ENCODE measurements around the gene DTWD1. TPM values are rescaled to one million over a fixed set of nuclear protein-coding genes. Genes with fewer than 3 reads are reported as not detected.

DTWD1 gene
- total and polyA plus RNA-seq, 2 of the 13 experiments (the other 11 are each of a cell fraction or from before 2014, with no cell fraction given) = 12.7 to 18.3 TPM

- peak; percentile 92 for TF ChIP-seq PHF20 (CRISPR knock-in tag; IDR thresholded peaks at IDR 0.05)
- peak; percentile 82; the same call in 1 of the 2 replicates for TF ChIP-seq ZNF761 (CRISPR knock-in tag; conservative IDR thresholded peaks at IDR 0.05)
- TF ChIP-seq ZNF652 (CRISPR knock-in tag; IDR thresholded peaks at IDR 0.05; ENCODE audit: borderline replicate concordance, low read depth) = peak; percentile 24; the same call in 1 of the 2 replicates
- TF ChIP-seq ZC3H4 (CRISPR knock-in tag; IDR thresholded peaks at IDR 0.05; ENCODE audit: borderline replicate concordance) = no peak; the same call in 1 of the 2 replicates
- TF ChIP-seq SOX13 (IDR thresholded peaks at IDR 0.05) = no peak
- TF ChIP-seq SOX13 (CRISPR knock-in tag; conservative IDR thresholded peaks at IDR 0.05 in 1 of 2, IDR thresholded peaks at IDR 0.05 in 1 of 2) = peak in 1 of 2 experiments; percentile 78; a peak in 2 of 4 replicates
- TF ChIP-seq ZBTB20 (CRISPR knock-in tag; IDR thresholded peaks at IDR 0.05; ENCODE audit: borderline replicate concordance, low read depth) = peak; percentile 97
- peak; percentile 81 for TF ChIP-seq RBAK (CRISPR knock-in tag; IDR thresholded peaks at IDR 0.05)
- TF ChIP-seq ATF7-NPFF (CRISPR knock-in tag; IDR thresholded peaks at IDR 0.05; ENCODE audit: low read depth) = peak; percentile 95
- no peak for TF ChIP-seq ZNF549 (CRISPR knock-in tag; IDR thresholded peaks at IDR 0.05)
- TF ChIP-seq MXD3 (CRISPR knock-in tag; IDR thresholded peaks at IDR 0.05) = peak; percentile 97
- TF ChIP-seq ZNF251 (CRISPR knock-in tag; IDR thresholded peaks at IDR 0.05) = 0 out of 2 replicates have a peak, but pooled peaks have one; percentile 75
- no peak for TF ChIP-seq FOXP1 (IDR thresholded peaks at IDR 0.05)
- TF ChIP-seq FOXP1 (CRISPR knock-in tag; IDR thresholded peaks at IDR 0.05) = peak; percentile 64
- TF ChIP-seq NFYB (CRISPR knock-in tag; IDR thresholded peaks at IDR 0.05) = peak; percentile 68
- peak; percentile 61; the same call in 1 of the 2 replicates for TF ChIP-seq E2F1 (CRISPR knock-in tag; IDR thresholded peaks at IDR 0.05)
- peak; percentile 89 for TF ChIP-seq ZNF776 (CRISPR knock-in tag; IDR thresholded peaks at IDR 0.05)
- TF ChIP-seq ZNF768 (CRISPR knock-in tag; IDR thresholded peaks at IDR 0.05) = peak; percentile 94
- TF ChIP-seq TFDP1 (CRISPR knock-in tag; IDR thresholded peaks at IDR 0.05; ENCODE audit: borderline replicate concordance) = peak; percentile 94
- TF ChIP-seq TAF1 (CRISPR knock-in tag; IDR thresholded peaks at IDR 0.05) = peak; percentile 95
- TF ChIP-seq, protein P1, sequence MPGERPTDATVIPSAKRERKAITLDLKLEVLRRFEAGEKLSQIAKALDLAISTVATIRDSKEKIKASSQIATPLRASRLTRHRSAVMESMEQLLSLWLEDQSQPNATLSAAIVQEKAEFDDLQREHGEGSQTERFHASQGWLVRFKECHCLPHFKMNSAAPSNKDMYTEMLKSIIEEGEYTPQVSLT (CRISPR knock-in tag; IDR thresholded peaks at IDR 0.05; ENCODE audit: borderline replicate concordance, low read depth) = no peak
- peak; percentile 94 for TF ChIP-seq RNF2 (conservative IDR thresholded peaks at IDR 0.05; ENCODE audit: low read depth)
- TF ChIP-seq ZNF619 (CRISPR knock-in tag; IDR thresholded peaks at IDR 0.05) = peak; percentile 97; the same call in 1 of the 2 replicates
- peak; percentile 98 for TF ChIP-seq ZSCAN21 (CRISPR knock-in tag; IDR thresholded peaks at IDR 0.05; ENCODE audit: borderline replicate concordance)
- TF ChIP-seq MEF2D (CRISPR knock-in tag; IDR thresholded peaks at IDR 0.05) = peak; percentile 93
- 0 out of 2 replicates have a peak, but pooled peaks have one; percentile 77 for TF ChIP-seq KLF9 (CRISPR knock-in tag; IDR thresholded peaks at IDR 0.05; ENCODE audit: low read depth)
- 0 out of 2 replicates have a peak, but pooled peaks have one; percentile 70 for TF ChIP-seq ZKSCAN5 (CRISPR knock-in tag; IDR thresholded peaks at IDR 0.05)
- peak; percentile 90 for TF ChIP-seq ZNF616 (CRISPR knock-in tag; IDR thresholded peaks at IDR 0.05; ENCODE audit: low read depth)
- peak; percentile 87 for TF ChIP-seq SRY (CRISPR knock-in tag; IDR thresholded peaks at IDR 0.05)
- TF ChIP-seq NFKB2 (CRISPR knock-in tag; IDR thresholded peaks at IDR 0.05; ENCODE audit: borderline replicate concordance) = peak; percentile 98
Observed at GRCh38 chr15:49620658-49621368, at the start of gene DTWD1, which contains the start of gene FAM227B (continued).

All from HepG2 (cell line).